ENCODE data around the gene PHACTR1.

The PHACTR1 gene

GRCh38 chr6:12818324-12818723 lies 101.8 kb downstream of the PHACTR1 start:
- no peaks in the 10 kb centered on the region for H3K4me1 ChIP-seq (ENCODE audit: insufficient read depth, low read length)

GRCh38 chr6:12823847-12824246 lies 107.3 kb downstream of the PHACTR1 start:
- Histone ChIP-seq H3K4me3 (ENCODE audit: low read length) (no peak overlapping the region), H2AFZ (ENCODE audit: low read depth, low read length) (no peak overlapping the region), H3K27me3 (ENCODE audit: insufficient read depth, low read length) (no peaks in the 10 kb centered on the region), H3K4me1 (ENCODE audit: insufficient read depth, low read length) (no peaks in the 10 kb centered on the region), H3K9me3 (ENCODE audit: low read length) (no peaks in the 10 kb centered on the region), H3K36me3 (ENCODE audit: insufficient read depth, low read length) (no peaks in the 10 kb centered on the region)

More at GRCh38 chr6:12818324-12818723, 101.8 kb downstream of the PHACTR1 start:
- Histone ChIP-seq H3K4me3 (ENCODE audit: low read length) (no peak overlapping the region), H3K9me3 (ENCODE audit: low read length) (no peaks in the 10 kb centered on the region), H2AFZ (ENCODE audit: low read depth, low read length) (no peak overlapping the region), H3K27me3 (ENCODE audit: insufficient read depth, low read length) (no peaks in the 10 kb centered on the region), H3K36me3 (ENCODE audit: insufficient read depth, low read length) (no peaks in the 10 kb centered on the region)

- Histone ChIP-seq H2AFZ (ENCODE audit: low read depth, low read length) (no peak overlapping the region), H3K9me3 (ENCODE audit: low read length) (no peaks in the 10 kb centered on the region), H3K36me3 (ENCODE audit: insufficient read depth, low read length) (no peaks in the 10 kb centered on the region), H3K4me3 (ENCODE audit: low read length) (no peak overlapping the region), H3K4me1 (ENCODE audit: insufficient read depth, low read length) (no peaks in the 10 kb centered on the region), H3K27me3 (ENCODE audit: insufficient read depth, low read length) (no peaks in the 10 kb centered on the region)
Observed at GRCh38 chr6:12826584-12826983, 110.0 kb downstream of the PHACTR1 start.

GRCh38 chr6:12827921-12828320 lies 111.4 kb downstream of the PHACTR1 start:
- no peak overlapping the region for H3K4me3 ChIP-seq (ENCODE audit: low read length)
- no peaks in the 10 kb centered on the region for H3K27me3 ChIP-seq (ENCODE audit: insufficient read depth, low read length)
- no peaks in the 10 kb centered on the region for H3K36me3 ChIP-seq (ENCODE audit: insufficient read depth, low read length)
- H3K9me3 ChIP-seq (ENCODE audit: low read length), result no peaks in the 10 kb centered on the region
- H3K4me1 ChIP-seq (ENCODE audit: insufficient read depth, low read length), result no peaks in the 10 kb centered on the region
- no peak overlapping the region for H2AFZ ChIP-seq (ENCODE audit: low read depth, low read length)

GRCh38 chr6:12832226-12832735 lies 115.7 kb downstream of the PHACTR1 start:
- no peaks in the 10 kb centered on the region for H3K36me3 ChIP-seq (ENCODE audit: insufficient read depth, low read length)
- H2AFZ ChIP-seq (ENCODE audit: low read depth, low read length), result no peak overlapping the region
- H3K4me3 ChIP-seq (ENCODE audit: low read length), result no peak overlapping the region
- no peaks in the 10 kb centered on the region for H3K9me3 ChIP-seq (ENCODE audit: low read length)
- H3K4me1 ChIP-seq (ENCODE audit: insufficient read depth, low read length), result no peaks in the 10 kb centered on the region
- no peaks in the 10 kb centered on the region for H3K27me3 ChIP-seq (ENCODE audit: insufficient read depth, low read length)

GRCh38 chr6:12836009-12836408 lies 119.4 kb downstream of the PHACTR1 start:
- Histone ChIP-seq H3K4me1 (ENCODE audit: insufficient read depth, low read length) (no peaks in the 10 kb centered on the region), H2AFZ (ENCODE audit: low read depth, low read length) (no peak overlapping the region), H3K36me3 (ENCODE audit: insufficient read depth, low read length) (no peaks in the 10 kb centered on the region), H3K4me3 (ENCODE audit: low read length) (no peak overlapping the region), H3K9me3 (ENCODE audit: low read length) (no peaks in the 10 kb centered on the region), H3K27me3 (ENCODE audit: insufficient read depth, low read length) (no peaks in the 10 kb centered on the region)

- Histone ChIP-seq H2AFZ (ENCODE audit: low read depth, low read length) (no peak overlapping the region), H3K36me3 (ENCODE audit: insufficient read depth, low read length) (no peaks in the 10 kb centered on the region), H3K4me1 (ENCODE audit: insufficient read depth, low read length) (no peaks in the 10 kb centered on the region), H3K27me3 (ENCODE audit: insufficient read depth, low read length) (no peaks in the 10 kb centered on the region), H3K9me3 (ENCODE audit: low read length) (no peaks in the 10 kb centered on the region), H3K4me3 (ENCODE audit: low read length) (no peak overlapping the region)
Observed at GRCh38 chr6:12841619-12842018, 125.1 kb downstream of the PHACTR1 start.

GRCh38 chr6:12842114-12842513 lies 125.5 kb downstream of the PHACTR1 start:
- Histone ChIP-seq H3K9me3 (ENCODE audit: low read length) (no peaks in the 10 kb centered on the region), H3K36me3 (ENCODE audit: insufficient read depth, low read length) (no peaks in the 10 kb centered on the region), H2AFZ (ENCODE audit: low read depth, low read length) (no peak overlapping the region), H3K4me3 (ENCODE audit: low read length) (no peak overlapping the region), H3K27me3 (ENCODE audit: insufficient read depth, low read length) (no peaks in the 10 kb centered on the region), H3K4me1 (ENCODE audit: insufficient read depth, low read length) (no peaks in the 10 kb centered on the region)

GRCh38 chr6:12842658-12843057 lies 126.1 kb downstream of the PHACTR1 start:
- H3K36me3 ChIP-seq (ENCODE audit: insufficient read depth, low read length), result no peaks in the 10 kb centered on the region
- H3K27me3 ChIP-seq (ENCODE audit: insufficient read depth, low read length), result no peaks in the 10 kb centered on the region
- no peaks in the 10 kb centered on the region for H3K9me3 ChIP-seq (ENCODE audit: low read length)
- no peak overlapping the region for H2AFZ ChIP-seq (ENCODE audit: low read depth, low read length)
- H3K4me1 ChIP-seq (ENCODE audit: insufficient read depth, low read length), result no peaks in the 10 kb centered on the region
- H3K4me3 ChIP-seq (ENCODE audit: low read length), result no peak overlapping the region

- no peaks in the 10 kb centered on the region for H3K4me1 ChIP-seq (ENCODE audit: insufficient read depth, low read length)
- no peaks in the 10 kb centered on the region for H3K36me3 ChIP-seq (ENCODE audit: insufficient read depth, low read length)
- H3K4me3 ChIP-seq (ENCODE audit: low read length), result no peak overlapping the region
- H3K9me3 ChIP-seq (ENCODE audit: low read length), result no peaks in the 10 kb centered on the region
- H3K27me3 ChIP-seq (ENCODE audit: insufficient read depth, low read length), result no peaks in the 10 kb centered on the region
- H2AFZ ChIP-seq (ENCODE audit: low read depth, low read length), result no peak overlapping the region
Observed at GRCh38 chr6:12844284-12845223, 128.0 kb downstream of the PHACTR1 start.

GRCh38 chr6:12845224-12846004 lies 128.8 kb downstream of the PHACTR1 start:
- Histone ChIP-seq H3K36me3 (ENCODE audit: insufficient read depth, low read length) (no peaks in the 10 kb centered on the region), H3K4me3 (ENCODE audit: low read length) (no peak overlapping the region), H3K27me3 (ENCODE audit: insufficient read depth, low read length) (no peaks in the 10 kb centered on the region), H3K9me3 (ENCODE audit: low read length) (no peaks in the 10 kb centered on the region), H2AFZ (ENCODE audit: low read depth, low read length) (no peak overlapping the region), H3K4me1 (ENCODE audit: insufficient read depth, low read length) (no peaks in the 10 kb centered on the region)

- Histone ChIP-seq H3K27me3 (ENCODE audit: insufficient read depth, low read length) (no peaks in the 10 kb centered on the region), H2AFZ (ENCODE audit: low read depth, low read length) (no peak overlapping the region), H3K4me3 (ENCODE audit: low read length) (no peak overlapping the region), H3K36me3 (ENCODE audit: insufficient read depth, low read length) (no peaks in the 10 kb centered on the region), H3K4me1 (ENCODE audit: insufficient read depth, low read length) (no peaks in the 10 kb centered on the region), H3K9me3 (ENCODE audit: low read length) (no peaks in the 10 kb centered on the region)
Observed at GRCh38 chr6:12848964-12849808, 132.6 kb downstream of the PHACTR1 start.

All from neuron (in vitro differentiated cells).